NCI-H1436 (cell line): ENCODE results near the gene PIP4K2A.
"Not testable (repeated sequence)": the region's sequence is repeated elsewhere in the genome, so short reads cannot be mapped to it uniquely, and the experiment has no call there.

Source experiments
- DNase-seq: peaks from one replicate; lab custom pipeline; 2025; lab: John Stamatoyannopoulos, UW

PIP4K2A gene

DNA sequence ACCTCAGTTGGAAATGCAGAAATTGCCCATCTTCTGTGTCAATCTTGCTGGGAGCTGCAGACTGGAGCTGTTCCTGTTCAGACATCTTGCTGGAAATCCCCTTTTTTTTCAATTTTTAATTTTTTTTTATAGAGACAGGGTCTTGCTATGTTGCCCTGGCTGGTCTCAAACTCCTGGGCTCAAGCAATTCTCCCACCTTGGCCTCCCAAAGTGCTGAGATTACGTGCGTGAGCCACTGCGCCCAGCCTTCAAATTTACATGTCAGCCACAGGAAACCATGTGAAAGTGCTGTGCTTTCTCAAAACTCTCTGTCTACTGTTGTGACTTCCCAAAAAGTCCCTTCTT lies 200.0 kb downstream of the PIP4K2A start:
- DNase-seq = not testable (repeated sequence)

- DNase-seq = not testable (repeated sequence)
These were observed 200.6 kb downstream of the PIP4K2A start for GRCh38 chr10:22513483-22514413.

- not testable (repeated sequence) for DNase-seq
These were observed 202.4 kb downstream of the PIP4K2A start for GRCh38 chr10:22512015-22512414.

DNA sequence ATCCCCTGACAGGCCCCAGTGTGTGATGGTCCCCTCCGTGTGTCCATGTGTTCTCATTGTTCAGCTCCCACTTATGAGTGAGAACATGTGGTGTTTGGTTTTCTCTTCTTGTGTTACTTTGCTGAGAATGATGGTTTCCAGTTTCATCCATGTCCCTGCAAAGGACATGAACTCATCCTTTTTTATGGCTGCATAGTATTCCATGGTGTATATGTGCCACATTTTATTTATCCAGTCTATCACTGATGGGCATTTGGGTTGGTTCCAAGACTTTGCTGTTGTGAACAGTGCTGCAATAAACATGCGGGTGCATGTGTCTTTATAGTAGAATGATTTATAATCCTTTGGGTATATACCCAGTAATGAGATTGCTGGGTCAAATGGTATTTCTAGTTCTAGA lies 206.2 kb downstream of the PIP4K2A start:
- not testable (repeated sequence) for DNase-seq

- no peak for DNase-seq
These were observed 208.3 kb downstream of the PIP4K2A start for GRCh38 chr10:22505911-22506685.

DNA sequence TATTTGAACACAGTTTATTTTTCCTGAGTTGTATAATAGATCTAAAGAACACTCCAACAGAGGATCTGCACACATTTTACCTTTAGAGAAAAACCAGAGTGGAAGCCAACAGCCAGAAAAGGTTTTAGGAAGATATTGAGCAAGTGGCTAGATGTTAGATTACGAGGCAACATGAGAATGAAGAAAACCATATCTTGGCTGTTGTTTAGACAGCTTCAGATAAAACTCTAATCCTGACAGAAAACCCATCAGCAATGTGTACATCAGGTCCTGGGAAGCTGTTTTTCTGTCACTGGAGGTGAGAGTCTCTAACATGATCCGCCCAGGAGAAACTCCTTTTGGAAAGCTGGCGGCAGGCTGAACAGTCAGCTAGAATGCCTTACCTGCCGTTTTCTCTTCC lies 209.6 kb downstream of the PIP4K2A start:
- no peak for DNase-seq

DNA sequence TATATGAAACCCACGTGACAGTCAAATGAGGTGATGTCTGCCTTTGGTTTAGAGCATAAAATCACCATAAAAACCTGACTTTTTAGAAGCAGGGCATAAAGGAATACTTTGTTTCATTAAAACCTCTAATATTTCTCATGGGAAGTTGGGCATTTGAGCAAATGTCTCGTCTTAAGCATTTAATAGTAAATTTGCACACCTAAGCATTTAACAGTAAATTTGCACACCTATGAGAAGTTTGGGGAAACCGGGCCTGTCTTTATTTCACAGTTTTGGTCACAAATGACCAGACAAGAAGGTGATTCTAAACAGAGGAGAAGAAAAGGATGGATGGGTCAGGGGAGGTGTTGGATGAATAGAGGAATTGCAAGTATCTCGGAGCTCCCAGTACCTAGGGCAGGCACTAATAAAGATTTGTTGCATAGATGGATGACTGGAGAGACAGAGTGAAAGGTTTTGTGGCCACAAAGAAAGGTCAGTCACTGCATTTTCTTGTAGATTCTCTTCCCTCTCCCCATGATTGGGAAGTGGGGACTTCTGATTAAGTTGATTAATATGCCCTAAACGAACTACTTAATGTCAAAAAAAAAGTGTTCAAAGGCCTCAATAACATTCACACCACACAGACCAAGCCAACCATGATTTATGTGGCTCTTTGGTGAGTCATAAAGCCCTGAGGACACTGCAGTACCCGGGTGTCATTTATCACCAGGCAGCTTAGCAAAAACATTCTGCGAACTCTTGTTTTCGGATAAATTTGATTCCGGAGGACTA lies 210.9 kb downstream of the PIP4K2A start:
- DNase-seq = no peak

DNA sequence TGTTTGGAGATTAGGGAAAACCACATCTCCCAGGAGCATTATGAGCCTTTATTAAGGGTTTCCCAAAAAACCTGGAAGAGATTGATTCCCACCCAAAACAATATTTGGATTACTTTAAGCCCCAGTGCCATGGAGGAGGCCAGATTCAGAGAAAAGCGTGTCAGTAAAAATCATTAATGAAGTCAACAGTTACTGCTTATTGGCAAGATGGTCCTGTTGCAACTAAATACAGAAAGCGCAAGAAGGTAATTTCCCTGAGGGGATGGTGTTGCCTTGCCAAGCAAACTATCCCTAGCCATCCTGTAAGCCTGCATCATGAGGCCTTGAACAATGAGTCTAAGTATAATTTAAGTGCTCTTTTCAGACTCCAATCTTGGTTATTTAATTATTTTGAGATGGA lies 212.5 kb downstream of the PIP4K2A start:
- DNase-seq = no peak

DNA sequence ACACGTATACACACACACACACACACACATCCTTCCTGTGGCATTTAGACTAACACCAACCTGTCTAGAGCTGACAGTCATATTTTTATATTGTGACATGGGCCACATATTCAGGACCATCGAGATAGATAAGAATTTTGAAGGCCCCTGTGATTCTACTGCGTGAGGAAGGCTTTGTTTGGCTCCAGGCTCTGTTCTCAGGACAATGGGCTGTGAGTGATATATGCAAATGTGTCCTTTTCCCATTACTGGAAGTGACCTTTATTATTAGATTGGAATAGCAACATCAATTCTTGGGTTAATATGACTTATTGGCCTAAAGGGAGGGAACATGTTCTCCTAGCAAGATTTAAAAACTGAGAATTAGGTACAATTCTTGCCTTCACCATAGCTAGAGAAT lies 213.0 kb downstream of the PIP4K2A start:
- DNase-seq = no peak

GRCh38 chr10:22500656-22501340 lies 213.6 kb downstream of the PIP4K2A start:
- DNase-seq = no peak

- DNase-seq = not testable (repeated sequence)
These were observed 214.4 kb downstream of the PIP4K2A start for GRCh38 chr10:22499973-22500372.

- DNase-seq = no peak
These were observed 219.0 kb downstream of the PIP4K2A start for GRCh38 chr10:22495396-22495795.

DNA sequence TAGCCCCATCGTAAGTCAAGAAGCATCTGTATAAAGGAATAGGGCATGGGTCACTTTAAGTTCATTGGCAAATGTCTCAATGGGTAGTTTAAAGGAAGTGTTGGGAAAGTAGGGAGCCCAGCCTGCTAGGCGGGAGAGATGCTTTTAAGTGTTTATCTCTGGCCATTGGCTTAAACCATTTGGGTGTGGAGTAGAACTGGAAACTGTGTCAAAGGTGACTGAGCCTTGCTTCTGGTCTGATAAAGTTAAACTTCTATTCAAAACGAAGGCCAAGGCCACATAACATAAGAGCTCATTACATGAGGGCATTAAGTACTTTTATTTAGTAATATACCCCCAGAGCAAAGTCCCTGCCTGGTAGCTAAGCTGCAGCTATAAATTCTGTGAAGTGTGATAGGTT lies 220.4 kb downstream of the PIP4K2A start:
- DNase-seq = no peak

DNA sequence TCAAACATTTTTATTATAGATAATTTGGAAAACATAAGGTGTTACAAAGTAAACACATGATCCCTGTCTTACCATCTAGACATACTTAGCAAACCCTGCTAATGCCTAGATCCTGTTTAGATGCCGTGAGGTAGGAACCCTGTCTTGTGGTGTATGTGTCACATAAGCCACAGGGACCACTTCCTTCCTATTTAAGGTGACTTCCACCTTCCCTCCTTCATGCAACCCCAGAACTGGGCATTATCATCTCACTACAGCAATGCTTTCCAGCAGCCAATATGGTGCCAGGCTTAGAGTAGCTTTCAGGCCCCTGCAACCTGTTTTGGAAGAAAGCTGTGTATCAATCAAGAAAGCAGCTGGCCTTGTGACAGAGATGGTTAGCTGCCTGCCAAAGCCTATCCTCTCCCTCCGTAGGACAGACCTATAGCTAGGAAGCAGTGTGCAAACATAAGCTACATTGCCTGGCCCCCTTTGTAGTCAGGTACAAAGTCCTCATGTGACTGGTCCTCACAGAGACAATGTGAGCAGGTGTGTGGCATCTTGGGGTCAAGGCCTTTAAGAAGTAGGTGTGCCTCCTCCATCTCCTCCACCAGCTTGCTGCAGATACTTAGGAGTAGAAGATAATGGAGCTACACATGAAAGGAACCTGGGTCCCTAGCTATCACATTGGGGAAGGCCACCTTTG lies 222.3 kb downstream of the PIP4K2A start:
- DNase-seq = no peak

- no peak for DNase-seq
These were observed 222.9 kb downstream of the PIP4K2A start for GRCh38 chr10:22491480-22491879.

DNA sequence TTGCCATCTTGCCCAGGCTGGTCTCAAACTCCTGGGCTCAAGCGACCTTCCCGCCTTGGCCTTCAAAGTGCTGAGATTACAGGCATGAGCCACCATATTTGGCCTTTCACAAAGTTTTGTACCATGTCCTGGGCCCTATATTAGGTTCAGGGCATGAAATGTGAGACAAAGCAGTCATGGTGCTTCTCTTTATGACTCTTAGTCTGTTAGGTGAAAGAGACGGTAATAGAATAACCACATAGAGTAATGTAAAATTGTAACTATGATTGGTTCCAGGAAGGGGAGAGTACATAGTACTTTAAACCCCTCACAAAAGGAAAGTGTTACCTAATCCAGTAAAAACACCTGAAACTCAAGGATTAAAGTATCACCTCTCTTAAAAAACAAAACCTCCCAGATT lies 224.4 kb downstream of the PIP4K2A start:
- DNase-seq = no peak

DNA sequence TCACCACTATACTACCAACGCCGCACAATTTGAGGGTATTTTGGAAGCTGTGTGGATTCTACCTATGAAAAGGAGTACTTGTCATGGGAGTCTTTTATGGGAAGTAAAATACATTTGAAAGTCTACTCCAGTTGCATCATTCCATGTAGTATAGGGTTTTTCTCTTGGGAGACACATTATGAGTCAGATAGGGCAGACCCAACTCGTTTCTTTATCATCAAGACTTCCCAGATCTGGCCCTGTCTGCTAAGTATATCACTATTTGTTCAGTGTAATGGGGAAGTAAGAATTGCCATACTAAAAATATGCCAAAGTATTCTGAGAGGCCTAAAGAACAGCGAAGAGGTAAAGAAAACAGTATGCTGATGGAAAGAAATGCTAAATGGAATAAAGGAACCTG lies 224.9 kb downstream of the PIP4K2A start:
- no peak for DNase-seq

- no peak for DNase-seq
These were observed 227.9 kb downstream of the PIP4K2A start for GRCh38 chr10:22486431-22486830.
